Inferior parietal cortex (tissue), 1 donor: ENCODE data around the gene MAML2.

Source experiments
- DNase-seq: peaks from one replicate; pipeline ENCODE4 v3.0.0-alpha.2; 2016; ENCODE audit errors: extremely low spot score

The MAML2 gene

GRCh38 chr11:96156379-96156722 is 186.6 kb downstream of the MAML2 start:
- no peak for DNase-seq

GRCh38 chr11:96155627-96156378 is 187.2 kb downstream of the MAML2 start:
- peak; percentile 49 for DNase-seq

GRCh38 chr11:96154802-96155520 is 188.0 kb downstream of the MAML2 start:
- DNase-seq: no peak

GRCh38 chr11:96152623-96153022 is 190.4 kb downstream of the MAML2 start:
- DNase-seq: no peak

GRCh38 chr11:96151501-96151900 is 191.5 kb downstream of the MAML2 start:
- DNase-seq: no peak

GRCh38 chr11:96150609-96151008 is 192.4 kb downstream of the MAML2 start:
- DNase-seq: no peak

- DNase-seq: no peak
Measured at GRCh38 chr11:96149743-96150555, 193.0 kb downstream of the MAML2 start.

- no peak for DNase-seq
Measured at GRCh38 chr11:96147906-96148486, 195.0 kb downstream of the MAML2 start.

- DNase-seq: no peak
Measured at GRCh38 chr11:96147186-96147585, 195.8 kb downstream of the MAML2 start.

- no peak for DNase-seq
Measured at GRCh38 chr11:96146765-96147164, 196.2 kb downstream of the MAML2 start.

- no peak for DNase-seq
Measured at GRCh38 chr11:96145163-96145585, 197.8 kb downstream of the MAML2 start.

GRCh38 chr11:96144553-96144952 is 198.4 kb downstream of the MAML2 start:
- no peak for DNase-seq

- no peak for DNase-seq
Measured at GRCh38 chr11:96143041-96143521, 199.9 kb downstream of the MAML2 start.

- no peak for DNase-seq
Measured at GRCh38 chr11:96141626-96142025, 201.4 kb downstream of the MAML2 start.

GRCh38 chr11:96139691-96140090 is 203.3 kb downstream of the MAML2 start:
- DNase-seq: no peak

- no peak for DNase-seq
Measured at GRCh38 chr11:96137373-96137772, 205.6 kb downstream of the MAML2 start.

- no peak for DNase-seq
Measured at GRCh38 chr11:96136613-96137298, 206.2 kb downstream of the MAML2 start.

GRCh38 chr11:96134602-96135001 is 208.4 kb downstream of the MAML2 start:
- DNase-seq: no peak

GRCh38 chr11:96132437-96132836 is 210.6 kb downstream of the MAML2 start:
- no peak for DNase-seq

- DNase-seq: no peak
Measured at GRCh38 chr11:96130061-96130620, 212.9 kb downstream of the MAML2 start.

GRCh38 chr11:96127596-96127959 is 215.4 kb downstream of the MAML2 start:
- no peak for DNase-seq
